Subcutaneous abdominal adipose tissue (tissue), 5 donors: Measurements from ENCODE around the gene CWH43.
"Not testable (repeated sequence)": the region's sequence is repeated elsewhere in the genome, so short reads cannot be mapped to it uniquely, and the experiment has no call there.

Experiments used
- H3K27ac ChIP-seq: one replicate; pipeline ENCODE4 v1.7.0; 2013; ENCODE audit warnings: low read depth, mild to moderate bottlenecking, inconsistent platforms, low read length, moderate library complexity
- H3K27me3 ChIP-seq, 5 donors: one replicate each; pipeline ENCODE4 v1.7.0; 2013; ENCODE audit warnings: low read length in 5 of 5, inconsistent platforms in 1 of 5; ENCODE audit not compliant: control insufficient read depth in 5 of 5, insufficient read depth in 4 of 5
- H3K36me3 ChIP-seq, 5 donors: one replicate each; pipeline ENCODE4 v1.7.0; 2013; ENCODE audit warnings: low read length in 5 of 5; ENCODE audit not compliant: control insufficient read depth in 5 of 5, insufficient read depth in 5 of 5
- H3K4me1 ChIP-seq, 5 donors: one replicate each; pipeline ENCODE4 v1.7.0; 2013; ENCODE audit warnings: low read length in 5 of 5, mild to moderate bottlenecking in 3 of 5, moderate library complexity in 1 of 5; ENCODE audit not compliant: control insufficient read depth in 5 of 5, insufficient read depth in 5 of 5
- H3K4me3 ChIP-seq, 5 donors: one replicate each; pipeline ENCODE4 v1.7.0; 2013; ENCODE audit warnings: low read length in 5 of 5, low read depth in 1 of 5
- H3K9ac ChIP-seq, 5 donors: one replicate each; pipeline ENCODE4 v1.7.0; 2013; ENCODE audit warnings: low read length in 5 of 5, mild to moderate bottlenecking in 4 of 5, moderate library complexity in 3 of 5
- H3K9me3 ChIP-seq, 5 donors: one replicate each; pipeline ENCODE4 v1.7.0; 2013; ENCODE audit warnings: low read length in 5 of 5; ENCODE audit not compliant: control insufficient read depth in 5 of 5
- donor health status: healthy.
- donor health status: healthy.
- donor health status: healthy.
- donor health status: healthy.
- donor health status: healthy.

Gene CWH43

GRCh38 chr4:48970471-48970921 is 15.6 kb upstream of the CWH43 start:
- Histone ChIP-seq H3K4me1 (no peaks in the 10 kb centered on the region), H3K9ac (no peak overlapping the region), H3K4me3 (no peak overlapping the region), H3K36me3 (no peaks in the 10 kb centered on the region), H3K9me3 (no peaks in the 10 kb centered on the region), H3K27ac (no peak overlapping the region), H3K27me3 (peaks cover 0 to 8% (median 3%) of the 10 kb centered on the region in 5 donors)

DNA sequence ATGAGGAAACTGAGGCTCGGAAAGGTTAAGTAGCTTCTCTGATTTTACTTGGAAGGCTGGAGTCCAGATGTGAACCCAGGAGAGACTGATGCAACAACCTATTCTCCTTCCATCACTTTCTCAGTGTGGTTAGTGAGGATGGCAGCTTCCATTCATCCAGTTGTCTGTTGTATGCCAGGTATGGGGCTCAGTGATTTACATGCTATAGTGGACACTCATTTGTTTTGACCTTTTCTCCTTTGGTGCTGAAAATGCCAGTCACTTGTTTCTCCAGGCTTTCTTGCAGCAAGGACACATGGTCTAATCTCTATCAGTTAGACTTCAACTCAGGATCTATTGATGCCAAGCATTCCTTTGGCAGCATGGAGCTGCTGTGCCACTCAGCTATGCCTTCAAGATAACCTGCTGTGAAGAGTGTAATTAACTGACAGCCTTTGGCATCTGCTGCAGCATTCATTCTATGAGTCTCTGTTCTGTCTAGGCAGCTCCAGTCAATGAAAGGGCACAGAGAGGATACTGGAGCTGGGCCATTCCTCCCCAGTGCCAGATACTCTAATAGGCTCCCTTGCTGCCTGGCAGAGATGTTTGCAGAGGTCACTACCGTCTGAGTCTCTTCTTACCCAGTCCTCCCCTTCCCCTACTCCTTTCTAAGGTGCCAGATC is 11.0 kb upstream of the CWH43 start:
- no peaks in the 10 kb centered on the region for H3K36me3 ChIP-seq
- no peaks in the 10 kb centered on the region for H3K9me3 ChIP-seq

DNA sequence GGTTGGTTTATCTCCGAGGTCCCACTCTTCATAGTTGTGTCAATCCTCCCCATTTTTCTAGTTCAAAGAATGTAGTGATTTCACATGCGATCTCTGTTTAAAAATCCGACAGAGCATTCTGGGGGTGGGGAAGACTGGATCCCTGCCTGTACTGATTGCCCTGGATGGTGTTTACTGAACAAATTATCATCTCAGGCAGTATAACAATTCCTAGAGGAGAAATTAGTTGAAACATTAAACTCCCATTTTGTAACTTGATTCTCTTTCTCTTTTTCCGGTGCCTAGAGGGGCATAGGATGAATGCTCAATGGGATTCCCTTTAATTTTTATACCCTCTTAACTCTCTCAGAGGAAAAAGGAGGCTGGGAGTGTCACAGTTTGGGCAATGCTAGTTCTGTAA is 10.0 kb upstream of the CWH43 start:
- no peaks in the 10 kb centered on the region for H3K4me1 ChIP-seq
- H3K9me3 ChIP-seq: no peaks in the 10 kb centered on the region
- H3K9ac ChIP-seq: no peak overlapping the region
- H3K27ac ChIP-seq: no peak overlapping the region
- no peak overlapping the region for H3K4me3 ChIP-seq
- peaks cover 0 to 10% (median 6%) of the 10 kb centered on the region in 5 donors for H3K27me3 ChIP-seq
- H3K36me3 ChIP-seq: no peaks in the 10 kb centered on the region

More for the DNA sequence above, 11.0 kb upstream of the CWH43 start:
- Histone ChIP-seq H3K4me3 (no peak overlapping the region), H3K4me1 (no peaks in the 10 kb centered on the region), H3K9ac (no peak overlapping the region), H3K27ac (no peak overlapping the region), H3K27me3 (peaks cover 0 to 10% (median 6%) of the 10 kb centered on the region in 5 donors)

DNA sequence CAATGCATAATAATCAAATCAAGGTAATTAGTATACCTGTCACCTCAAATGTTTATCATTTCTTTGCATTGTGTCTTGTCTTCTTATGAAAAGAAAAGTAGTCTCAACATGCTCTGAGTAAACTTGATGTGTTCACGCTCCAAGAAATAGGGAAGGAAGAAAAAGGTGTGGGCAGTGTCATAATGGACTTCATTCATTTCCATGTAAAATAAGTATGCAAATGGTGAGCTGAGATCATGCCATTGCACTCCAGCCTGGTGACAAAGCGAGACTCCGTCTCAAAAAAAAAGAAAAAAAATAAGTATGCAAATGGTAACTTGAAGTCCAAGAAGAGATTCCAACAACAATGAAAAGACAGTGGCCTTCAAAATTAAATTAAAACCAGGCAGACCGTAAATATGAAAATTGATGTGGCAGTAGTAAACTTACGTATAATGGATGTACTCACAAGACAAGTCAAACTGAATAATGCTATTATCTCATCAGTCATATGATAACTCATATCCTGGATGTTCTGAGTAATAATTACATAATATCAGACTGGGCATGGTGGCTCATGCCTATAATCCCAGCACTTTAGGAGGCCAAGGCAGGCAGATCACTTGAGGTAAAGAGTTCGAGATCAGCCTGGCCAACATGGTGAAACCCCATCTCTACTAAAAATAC is 6.0 kb upstream of the CWH43 start:
- no peaks in the 10 kb centered on the region for H3K4me1 ChIP-seq
- peaks cover 0 to 13% (median 6%) of the 10 kb centered on the region in 5 donors for H3K27me3 ChIP-seq
- peaks cover 0 to 6% (median 3%) of the 10 kb centered on the region in 5 donors for H3K9me3 ChIP-seq
- no peak overlapping the region for H3K4me3 ChIP-seq
- H3K36me3 ChIP-seq: no peaks in the 10 kb centered on the region
- H3K27ac ChIP-seq: no peak overlapping the region
- no peak overlapping the region for H3K9ac ChIP-seq

- H3K4me3 ChIP-seq, H3K9ac ChIP-seq, H3K27ac ChIP-seq, H3K4me1 ChIP-seq, H3K36me3 ChIP-seq, H3K9me3 ChIP-seq: not testable (repeated sequence)
- H3K27me3 ChIP-seq: peaks cover 16 to 33% (median 25%) of the 10 kb centered on the region in 5 donors
Measured at GRCh38 chr4:48984005-48984404, 2.1 kb upstream of the CWH43 start.

- Histone ChIP-seq H3K27me3 (peaks cover 16 to 33% (median 25%) of the 10 kb centered on the region in 5 donors), H3K9me3 (peaks cover 0 to 9% (median 3%) of the 10 kb centered on the region in 5 donors), H3K9ac (no peak overlapping the region), H3K4me1 (peaks cover 2 to 9% (median 7%) of the 10 kb centered on the region in 5 donors), H3K36me3 (no peaks in the 10 kb centered on the region), H3K27ac (no peak overlapping the region), H3K4me3 (no peak overlapping the region)
Measured at GRCh38 chr4:48985602-48985975, 486 bp upstream of the CWH43 start.

GRCh38 chr4:48986654-48987164 is 634 bp downstream of the CWH43 start:
- Histone ChIP-seq H3K9me3 (peaks cover 0 to 13% (median 3%) of the 10 kb centered on the region in 5 donors), H3K27me3 (peaks cover 16 to 33% (median 25%) of the 10 kb centered on the region in 5 donors), H3K9ac (no peak overlapping the region), H3K4me3 (no peak overlapping the region), H3K4me1 (peaks cover 2 to 9% (median 7%) of the 10 kb centered on the region in 5 donors), H3K36me3 (no peaks in the 10 kb centered on the region), H3K27ac (no peak overlapping the region)

DNA sequence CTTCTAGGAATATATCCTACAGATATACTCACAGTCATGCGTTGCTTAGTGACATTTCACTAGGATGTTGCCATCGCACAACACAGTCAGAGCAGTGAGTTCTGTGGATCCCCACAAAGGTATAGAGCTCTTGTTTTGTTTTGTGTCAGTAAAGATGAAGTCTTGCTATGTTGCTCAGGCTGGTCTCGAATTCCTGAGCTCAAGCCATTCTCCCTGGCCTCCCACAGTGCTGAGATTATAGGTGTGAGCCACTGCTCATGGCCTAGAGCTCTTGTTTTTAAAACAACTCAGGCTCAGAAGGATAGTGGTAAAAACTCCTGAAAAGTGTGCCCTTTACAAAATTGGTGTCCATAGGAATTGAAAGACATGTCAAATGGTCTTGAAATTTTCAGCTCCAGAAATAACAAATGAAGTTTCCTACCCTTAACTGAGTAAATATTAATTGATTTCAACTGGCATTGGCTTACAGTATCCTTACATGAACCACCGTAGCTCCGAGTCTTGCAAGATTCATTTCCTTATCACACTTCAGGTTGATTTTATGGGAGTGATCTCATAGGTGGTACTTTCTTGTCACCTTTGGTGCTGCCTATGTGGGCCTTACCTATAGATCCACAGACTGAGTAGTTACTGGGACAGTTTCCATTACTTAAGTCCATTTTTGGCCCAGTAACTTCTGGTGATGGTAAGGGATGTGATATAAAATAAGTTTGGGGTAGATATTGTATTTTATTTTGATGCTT is 3.6 kb downstream of the CWH43 start:
- peaks cover 2 to 9% (median 7%) of the 10 kb centered on the region in 5 donors for H3K4me1 ChIP-seq
- H3K36me3 ChIP-seq: no peaks in the 10 kb centered on the region
- H3K4me3 ChIP-seq: no peak overlapping the region
- no peak overlapping the region for H3K9ac ChIP-seq
- peaks cover 16 to 28% (median 25%) of the 10 kb centered on the region in 5 donors for H3K27me3 ChIP-seq
- no peak overlapping the region for H3K27ac ChIP-seq
- peaks cover 0 to 9% (median 0%) of the 10 kb centered on the region in 5 donors for H3K9me3 ChIP-seq

DNA sequence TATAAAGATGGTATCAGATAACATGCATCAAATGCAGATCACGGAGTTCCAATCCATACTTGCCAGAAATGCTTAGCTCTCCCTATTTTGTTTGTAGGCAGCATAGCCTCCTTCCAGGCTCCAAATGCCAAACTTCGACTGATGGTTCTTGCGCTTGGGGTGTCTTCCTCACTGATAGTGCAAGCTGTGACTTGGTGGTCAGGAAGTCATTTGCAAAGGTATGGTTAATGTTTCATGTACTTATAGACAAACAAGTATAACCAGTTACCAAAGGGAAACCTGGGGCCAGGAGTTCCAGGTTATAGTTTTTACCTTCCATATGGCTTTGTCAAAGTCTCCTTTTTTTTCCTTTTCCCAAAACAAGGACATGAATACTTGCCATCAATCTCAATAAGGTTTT is 5.3 kb downstream of the CWH43 start:
- Histone ChIP-seq H3K4me1 (peaks cover 0 to 2% (median under 1%) of the 10 kb centered on the region in 5 donors), H3K9ac (no peak overlapping the region), H3K27ac (no peak overlapping the region), H3K4me3 (no peak overlapping the region), H3K36me3 (no peaks in the 10 kb centered on the region), H3K9me3 (peaks cover 0 to 9% (median 0%) of the 10 kb centered on the region in 5 donors), H3K27me3 (peaks cover 5 to 25% (median 14%) of the 10 kb centered on the region in 5 donors)
